K562 (cell line): ENCODE results near the gene TRIM27. TPM values are rescaled to one million over a fixed set of nuclear protein-coding genes. Genes with fewer than 3 reads are reported as not detected.
A peak's percentile ranks its signal among the peaks of the same experiment; 100 is the strongest.

Source experiments
- FOS ChIP-seq: IDR thresholded peaks from 3 replicates; pipeline ENCODE4 v1.6.1; 2011; ENCODE audit not compliant: insufficient read length; ENCODE audit errors: extremely low read depth
- GABPB1 ChIP-seq: sonication (generic); formaldehyde crosslinking; IDR thresholded peaks from 2 replicates; pipeline ENCODE4 v1.8.0; 2022; ENCODE audit warnings: mild to moderate bottlenecking, missing genetic modification reagents
- GTF2E2 ChIP-seq: fragments of 200-800 bp; sonication (Bioruptor generic); IDR thresholded peaks from 2 replicates; pipeline ENCODE4 v1.6.1; 2016; ENCODE audit warnings: missing genetic modification characterization, missing compliant biosample characterization
- KDM4B ChIP-seq, 2 experiments: fragments of 450-650 bp in 1 of 2; sonication (generic) in 1 of 2; IDR thresholded peaks; 2 replicates each; pipeline ENCODE4 v1.6.1; 2016 to 2017; ENCODE audit warnings: borderline replicate concordance in 2 of 2, antibody characterized with exemption in 1 of 2, low read depth in 1 of 2, mild to moderate bottlenecking in 1 of 2
- SRSF9 ChIP-seq: fragments of 200-400 bp; formaldehyde crosslinking; IDR thresholded peaks from 2 replicates; pipeline ENCODE4 v1.6.1; 2017; ENCODE audit warnings: low read depth, low read length, borderline replicate concordance
- TAF1 ChIP-seq: IDR thresholded peaks from 2 replicates; pipeline ENCODE4 v1.6.1; 2011; ENCODE audit warnings: mild to moderate bottlenecking, low read length, moderate library complexity; ENCODE audit not compliant: insufficient read depth, control insufficient read depth, severe bottlenecking; ENCODE audit errors: extremely low read depth
- YBX1 ChIP-seq: fragments of 450-650 bp; IDR thresholded peaks from 2 replicates; pipeline ENCODE4 v1.7.1; 2016; ENCODE audit warnings: mild to moderate bottlenecking
- ZBTB7A ChIP-seq: IDR thresholded peaks from 2 replicates; pipeline ENCODE4 v1.6.1; 2011; ENCODE audit warnings: low read depth, mild to moderate bottlenecking, low read length, moderate library complexity, borderline replicate concordance; ENCODE audit not compliant: control insufficient read depth
- ZNF347 ChIP-seq: fragments of 450-650 bp; formaldehyde crosslinking; IDR thresholded peaks from 2 replicates; pipeline ENCODE4 v1.4.0; 2020; ENCODE audit warnings: low read depth, mild to moderate bottlenecking, moderate library complexity
- ZNF766 ChIP-seq: fragments of 200-800 bp; sonication (Bioruptor generic); conservative IDR thresholded peaks from 2 replicates; pipeline ENCODE4 v1.6.1; 2016; ENCODE audit warnings: missing genetic modification characterization, missing compliant biosample characterization
- ZNF77 ChIP-seq: fragments of 250-450 bp; sonication (Bioruptor Pico); IDR thresholded peaks from 2 replicates; pipeline ENCODE4 v1.5.0; 2020
- ZNF830 ChIP-seq: fragments of 250-450 bp; sonication (Bioruptor Pico); IDR thresholded peaks from 2 replicates; pipeline ENCODE4 v1.5.0; 2021; ENCODE audit warnings: mild to moderate bottlenecking
- polyA plus RNA-seq, 8 experiments: library from polyadenylated mRNA; depleted of rRNA in 4 of 8; stranded (reverse) in 5 of 8; unstranded in 3 of 8; fragments of >200 nt; fragmentation: Nextera tagmentation in 2 of 8; fragmentation: Illumina TruSeq in 1 of 8; extraction: Ambion mirVana in 2 of 8; extraction: Trizol in 1 of 8; gene quantifications; 2 replicates each; pipeline versions ENCODE4 v1.2.1 to v1.2.3, GENCODE V29; 2011 to 2014; ENCODE audit warnings: inconsistent platforms in 1 of 8, missing spikeins in 1 of 8
- total RNA-seq, 7 experiments: library from RNA; depleted of rRNA in 6 of 7; stranded (reverse); fragments of >200 nt in 6 of 7; fragmentation: Illumina TruSeq in 2 of 7; extraction: Trizol in 2 of 7; gene quantifications; 2 replicates each; pipeline versions ENCODE4 v1.2.1 to v1.2.3, GENCODE V29; 2011 to 2021; ENCODE audit warnings: low replicate concordance in 1 of 7
- TF ChIP-seq, protein P1 (sequence below): sonication (generic); formaldehyde crosslinking; IDR thresholded peaks from 2 replicates; pipeline ENCODE4 v1.8.0; 2023; ENCODE audit warnings: mild to moderate bottlenecking, missing genetic modification reagents
- TF ChIP-seq, protein P2 (sequence below): IDR thresholded peaks from 3 replicates; pipeline ENCODE4 v1.6.1; 2011; ENCODE audit warnings: borderline replicate concordance, mild to moderate bottlenecking, moderate library complexity; ENCODE audit not compliant: insufficient read length; ENCODE audit errors: extremely low read depth
- TF ChIP-seq, protein P3 (sequence below): fragments of 450-650 bp; formaldehyde crosslinking; IDR thresholded peaks from 2 replicates; pipeline ENCODE4 v1.4.0; 2020; ENCODE audit warnings: mild to moderate bottlenecking, moderate library complexity
- TF ChIP-seq, protein P4 (sequence below): fragments of 450-650 bp; IDR thresholded peaks from 2 replicates; pipeline ENCODE4 v1.6.1; 2014; ENCODE audit warnings: low read depth, mild to moderate bottlenecking, moderate library complexity, borderline replicate concordance
- TF ChIP-seq, protein P5 (sequence below): fragments of 250-450 bp; sonication (Bioruptor Pico); IDR thresholded peaks from 2 replicates; pipeline ENCODE4 v1.4.0; 2020; ENCODE audit warnings: mild to moderate bottlenecking, moderate library complexity

The TRIM27 gene
- total and polyA plus RNA-seq, 9 of the 15 experiments (the other 6 are each of a cell fraction or from before 2014, with no cell fraction given), result 37.7 to 235 (median 122) TPM

DNA sequence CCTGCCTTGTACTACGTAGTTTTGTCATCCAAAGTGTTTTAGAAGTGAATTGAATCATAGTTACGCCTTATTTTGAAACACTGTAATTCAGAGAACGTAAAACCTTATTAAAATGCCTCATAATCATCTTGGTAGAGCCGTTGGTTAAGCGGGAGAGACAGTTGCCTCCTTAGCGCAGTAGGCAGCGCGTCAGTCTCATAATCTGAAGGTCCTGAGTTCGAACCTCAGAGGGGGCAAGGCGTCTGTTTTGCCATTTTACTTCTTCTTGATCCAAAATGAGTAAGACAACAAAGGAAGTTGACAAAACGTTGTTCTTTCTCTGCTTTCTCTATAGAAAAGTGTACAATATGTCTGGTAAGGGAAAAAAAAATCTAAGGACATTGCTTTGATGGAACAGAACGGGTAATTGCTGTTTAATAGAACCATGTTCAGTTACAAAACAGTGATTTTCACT, 20.7 kb upstream of the TRIM27 start (continued):
- TF ChIP-seq KDM4B (IDR thresholded peaks at IDR 0.05; ENCODE audit: borderline replicate concordance in 2 of 2, low read depth in 1 of 2) (no peak; a peak in 1 of 4 replicates), ZBTB7A (no peak), ZNF830 (CRISPR knock-in tag) (no peak), ZNF77 (no peak), GABPB1 (CRISPR knock-in tag) (peak; percentile 69; the same call in 1 of the 2 replicates), TAF1 (no peak), ZNF347 (no peak), YBX1 (no peak), FOS (peak; percentile 13), SRSF9 (no peak), GTF2E2 (tag) (0 out of 2 replicates have a peak, but pooled peaks have one; percentile 3), ZNF766 (CRISPR knock-in tag) (0 out of 2 replicates have a peak, but pooled peaks have one; percentile 45)
- TF ChIP-seq, protein P1, sequence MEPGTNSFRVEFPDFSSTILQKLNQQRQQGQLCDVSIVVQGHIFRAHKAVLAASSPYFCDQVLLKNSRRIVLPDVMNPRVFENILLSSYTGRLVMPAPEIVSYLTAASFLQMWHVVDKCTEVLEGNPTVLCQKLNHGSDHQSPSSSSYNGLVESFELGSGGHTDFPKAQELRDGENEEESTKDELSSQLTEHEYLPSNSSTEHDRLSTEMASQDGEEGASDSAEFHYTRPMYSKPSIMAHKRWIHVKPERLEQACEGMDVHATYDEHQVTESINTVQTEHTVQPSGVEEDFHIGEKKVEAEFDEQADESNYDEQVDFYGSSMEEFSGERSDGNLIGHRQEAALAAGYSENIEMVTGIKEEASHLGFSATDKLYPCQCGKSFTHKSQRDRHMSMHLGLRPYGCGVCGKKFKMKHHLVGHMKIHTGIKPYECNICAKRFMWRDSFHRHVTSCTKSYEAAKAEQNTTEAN (CRISPR knock-in tag), result no peak
- TF ChIP-seq, protein P2, sequence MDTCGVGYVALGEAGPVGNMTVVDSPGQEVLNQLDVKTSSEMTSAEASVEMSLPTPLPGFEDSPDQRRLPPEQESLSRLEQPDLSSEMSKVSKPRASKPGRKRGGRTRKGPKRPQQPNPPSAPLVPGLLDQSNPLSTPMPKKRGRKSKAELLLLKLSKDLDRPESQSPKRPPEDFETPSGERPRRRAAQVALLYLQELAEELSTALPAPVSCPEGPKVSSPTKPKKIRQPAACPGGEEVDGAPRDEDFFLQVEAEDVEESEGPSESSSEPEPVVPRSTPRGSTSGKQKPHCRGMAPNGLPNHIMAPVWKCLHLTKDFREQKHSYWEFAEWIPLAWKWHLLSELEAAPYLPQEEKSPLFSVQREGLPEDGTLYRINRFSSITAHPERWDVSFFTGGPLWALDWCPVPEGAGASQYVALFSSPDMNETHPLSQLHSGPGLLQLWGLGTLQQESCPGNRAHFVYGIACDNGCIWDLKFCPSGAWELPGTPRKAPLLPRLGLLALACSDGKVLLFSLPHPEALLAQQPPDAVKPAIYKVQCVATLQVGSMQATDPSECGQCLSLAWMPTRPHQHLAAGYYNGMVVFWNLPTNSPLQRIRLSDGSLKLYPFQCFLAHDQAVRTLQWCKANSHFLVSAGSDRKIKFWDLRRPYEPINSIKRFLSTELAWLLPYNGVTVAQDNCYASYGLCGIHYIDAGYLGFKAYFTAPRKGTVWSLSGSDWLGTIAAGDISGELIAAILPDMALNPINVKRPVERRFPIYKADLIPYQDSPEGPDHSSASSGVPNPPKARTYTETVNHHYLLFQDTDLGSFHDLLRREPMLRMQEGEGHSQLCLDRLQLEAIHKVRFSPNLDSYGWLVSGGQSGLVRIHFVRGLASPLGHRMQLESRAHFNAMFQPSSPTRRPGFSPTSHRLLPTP, result peak; percentile 95
- TF ChIP-seq, protein P3, sequence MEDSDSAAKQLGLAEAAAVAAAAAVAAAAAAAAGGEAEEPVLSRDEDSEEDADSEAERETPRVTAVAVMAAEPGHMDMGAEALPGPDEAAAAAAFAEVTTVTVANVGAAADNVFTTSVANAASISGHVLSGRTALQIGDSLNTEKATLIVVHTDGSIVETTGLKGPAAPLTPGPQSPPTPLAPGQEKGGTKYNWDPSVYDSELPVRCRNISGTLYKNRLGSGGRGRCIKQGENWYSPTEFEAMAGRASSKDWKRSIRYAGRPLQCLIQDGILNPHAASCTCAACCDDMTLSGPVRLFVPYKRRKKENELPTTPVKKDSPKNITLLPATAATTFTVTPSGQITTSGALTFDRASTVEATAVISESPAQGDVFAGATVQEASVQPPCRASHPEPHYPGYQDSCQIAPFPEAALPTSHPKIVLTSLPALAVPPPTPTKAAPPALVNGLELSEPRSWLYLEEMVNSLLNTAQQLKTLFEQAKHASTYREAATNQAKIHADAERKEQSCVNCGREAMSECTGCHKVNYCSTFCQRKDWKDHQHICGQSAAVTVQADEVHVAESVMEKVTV, result no peak
- TF ChIP-seq, protein P4, sequence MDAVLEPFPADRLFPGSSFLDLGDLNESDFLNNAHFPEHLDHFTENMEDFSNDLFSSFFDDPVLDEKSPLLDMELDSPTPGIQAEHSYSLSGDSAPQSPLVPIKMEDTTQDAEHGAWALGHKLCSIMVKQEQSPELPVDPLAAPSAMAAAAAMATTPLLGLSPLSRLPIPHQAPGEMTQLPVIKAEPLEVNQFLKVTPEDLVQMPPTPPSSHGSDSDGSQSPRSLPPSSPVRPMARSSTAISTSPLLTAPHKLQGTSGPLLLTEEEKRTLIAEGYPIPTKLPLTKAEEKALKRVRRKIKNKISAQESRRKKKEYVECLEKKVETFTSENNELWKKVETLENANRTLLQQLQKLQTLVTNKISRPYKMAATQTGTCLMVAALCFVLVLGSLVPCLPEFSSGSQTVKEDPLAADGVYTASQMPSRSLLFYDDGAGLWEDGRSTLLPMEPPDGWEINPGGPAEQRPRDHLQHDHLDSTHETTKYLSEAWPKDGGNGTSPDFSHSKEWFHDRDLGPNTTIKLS, result no peak
- TF ChIP-seq, protein P5, sequence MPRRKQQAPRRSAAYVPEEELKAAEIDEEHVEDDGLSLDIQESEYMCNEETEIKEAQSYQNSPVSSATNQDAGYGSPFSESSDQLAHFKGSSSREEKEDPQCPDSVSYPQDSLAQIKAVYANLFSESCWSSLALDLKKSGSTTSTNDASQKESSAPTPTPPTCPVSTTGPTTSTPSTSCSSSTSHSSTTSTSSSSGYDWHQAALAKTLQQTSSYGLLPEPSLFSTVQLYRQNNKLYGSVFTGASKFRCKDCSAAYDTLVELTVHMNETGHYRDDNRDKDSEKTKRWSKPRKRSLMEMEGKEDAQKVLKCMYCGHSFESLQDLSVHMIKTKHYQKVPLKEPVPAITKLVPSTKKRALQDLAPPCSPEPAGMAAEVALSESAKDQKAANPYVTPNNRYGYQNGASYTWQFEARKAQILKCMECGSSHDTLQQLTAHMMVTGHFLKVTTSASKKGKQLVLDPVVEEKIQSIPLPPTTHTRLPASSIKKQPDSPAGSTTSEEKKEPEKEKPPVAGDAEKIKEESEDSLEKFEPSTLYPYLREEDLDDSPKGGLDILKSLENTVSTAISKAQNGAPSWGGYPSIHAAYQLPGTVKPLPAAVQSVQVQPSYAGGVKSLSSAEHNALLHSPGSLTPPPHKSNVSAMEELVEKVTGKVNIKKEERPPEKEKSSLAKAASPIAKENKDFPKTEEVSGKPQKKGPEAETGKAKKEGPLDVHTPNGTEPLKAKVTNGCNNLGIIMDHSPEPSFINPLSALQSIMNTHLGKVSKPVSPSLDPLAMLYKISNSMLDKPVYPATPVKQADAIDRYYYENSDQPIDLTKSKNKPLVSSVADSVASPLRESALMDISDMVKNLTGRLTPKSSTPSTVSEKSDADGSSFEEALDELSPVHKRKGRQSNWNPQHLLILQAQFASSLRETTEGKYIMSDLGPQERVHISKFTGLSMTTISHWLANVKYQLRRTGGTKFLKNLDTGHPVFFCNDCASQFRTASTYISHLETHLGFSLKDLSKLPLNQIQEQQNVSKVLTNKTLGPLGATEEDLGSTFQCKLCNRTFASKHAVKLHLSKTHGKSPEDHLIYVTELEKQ (CRISPR knock-in tag), result no peak
